Gastroesophageal sphincter (tissue), 3 donors: Measurements from ENCODE around the gene MAP4K2.

Experiments used
- CTCF ChIP-seq, 4 experiments: fragments of 200-600 bp in 2 of 4; fragments of 450-650 bp in 2 of 4; sonication (generic) in 1 of 4; IDR thresholded peaks; one replicate each; pipeline ENCODE4 v1.5.1; 2017 to 2019; ENCODE audit warnings: antibody characterized with exemption in 4 of 4, mild to moderate bottlenecking in 2 of 4, moderate library complexity in 2 of 4
- EP300 ChIP-seq: sonication (generic); formaldehyde crosslinking; IDR thresholded peaks from one replicate; pipeline ENCODE4 v1.6.1; 2017; ENCODE audit warnings: antibody characterized with exemption, mild to moderate bottlenecking
- POLR2AphosphoS5 ChIP-seq: sonication (generic); formaldehyde crosslinking; IDR thresholded peaks from one replicate; pipeline ENCODE4 v1.6.1; 2017; ENCODE audit warnings: antibody characterized with exemption

- TF ChIP-seq EP300: no peak
- TF ChIP-seq CTCF (IDR thresholded peaks at IDR 0.05): no peak
- TF ChIP-seq POLR2AphosphoS5: no peak
Observed at GRCh38 chr11:64826062-64826461, 23.0 kb upstream of the MAP4K2 start.
